K562 (cell line): ENCODE measurements around the gene COASY. TPM values are rescaled to one million over a fixed set of nuclear protein-coding genes. Genes with fewer than 3 reads are reported as not detected.

Experiments used
- ARID2 ChIP-seq: fragments of 450-650 bp; IDR thresholded peaks from 2 replicates; pipeline ENCODE4 v1.6.1; 2017; ENCODE audit warnings: antibody characterized with exemption, mild to moderate bottlenecking
- ARID3A ChIP-seq: IDR thresholded peaks from 2 replicates; pipeline ENCODE4 v1.6.1; 2012; ENCODE audit warnings: low read depth, low read length, improper control_type of control experiment, borderline replicate concordance
- ATF3 ChIP-seq, 2 experiments: fragments of 450-650 bp in 1 of 2; sonication (generic) in 1 of 2; formaldehyde crosslinking in 1 of 2; IDR thresholded peaks in 1 of 2; conservative IDR thresholded peaks in 1 of 2; 2 replicates each; pipeline versions ENCODE4 v1.6.1 to v1.8.1; 2016 to 2023; ENCODE audit warnings: mild to moderate bottlenecking in 2 of 2, moderate library complexity in 2 of 2, inconsistent platforms in 1 of 2, missing genetic modification reagents in 1 of 2
- C11orf30 ChIP-seq: fragments of 450-650 bp; IDR thresholded peaks from 2 replicates; pipeline ENCODE4 v1.6.1; 2016; ENCODE audit warnings: low read depth, mild to moderate bottlenecking
- CHD7 ChIP-seq: fragments of 200-600 bp; sonication (generic); IDR thresholded peaks from one replicate; pipeline ENCODE4 v1.6.1; 2012; ENCODE audit warnings: mild to moderate bottlenecking, low read depth, low read length, inconsistent platforms
- E2F1 ChIP-seq: sonication (generic); formaldehyde crosslinking; IDR thresholded peaks from 2 replicates; pipeline ENCODE4 v1.8.1; 2023; ENCODE audit warnings: mild to moderate bottlenecking, missing genetic modification reagents, moderate library complexity
- HDAC2 ChIP-seq: fragments of 450-650 bp; IDR thresholded peaks from 2 replicates; pipeline ENCODE4 v1.6.1; 2016; ENCODE audit warnings: mild to moderate bottlenecking
- HSF4 ChIP-seq: fragments of 250-450 bp; sonication (Bioruptor Pico); IDR thresholded peaks from 2 replicates; pipeline ENCODE4 v2.1.2; 2022; ENCODE audit warnings: mild to moderate bottlenecking, moderate library complexity, borderline replicate concordance
- NFE2 ChIP-seq: IDR thresholded peaks from 2 replicates; pipeline ENCODE4 v1.6.1; 2014; ENCODE audit warnings: antibody characterized with exemption, low read depth
- ZNF212 ChIP-seq: fragments of 450-650 bp; formaldehyde crosslinking; IDR thresholded peaks from 2 replicates; pipeline ENCODE4 v1.4.0; 2020; ENCODE audit warnings: mild to moderate bottlenecking
- ZNF239 ChIP-seq: fragments of 250-450 bp; sonication (Bioruptor Pico); IDR thresholded peaks from 2 replicates; pipeline ENCODE4 v1.4.0; 2020; ENCODE audit warnings: mild to moderate bottlenecking
- polyA plus RNA-seq, 8 experiments: library from polyadenylated mRNA; depleted of rRNA in 4 of 8; stranded (reverse) in 5 of 8; unstranded in 3 of 8; fragments of >200 nt; fragmentation: Nextera tagmentation in 2 of 8; fragmentation: Illumina TruSeq in 1 of 8; extraction: Ambion mirVana in 2 of 8; extraction: Trizol in 1 of 8; gene quantifications; 2 replicates each; pipeline versions ENCODE4 v1.2.1 to v1.2.3, GENCODE V29; 2011 to 2014; ENCODE audit warnings: inconsistent platforms in 1 of 8, missing spikeins in 1 of 8
- total RNA-seq, 7 experiments: library from RNA; depleted of rRNA in 6 of 7; stranded (reverse); fragments of >200 nt in 6 of 7; fragmentation: Illumina TruSeq in 2 of 7; extraction: Trizol in 2 of 7; gene quantifications; 2 replicates each; pipeline versions ENCODE4 v1.2.1 to v1.2.3, GENCODE V29; 2011 to 2021; ENCODE audit warnings: low replicate concordance in 1 of 7

Gene COASY
- total and polyA plus RNA-seq, 9 of the 15 experiments (the other 6 are each of a cell fraction or from before 2014, with no cell fraction given) = 25.4 to 175 (median 62.3) TPM

GRCh38 chr17:42577532-42578281, 15.8 kb downstream of the COASY start, which contains the start of gene PSMC3IP (continued):
- TF ChIP-seq CHD7 = no peak
- TF ChIP-seq ATF3 (IDR thresholded peaks at IDR 0.05) = no peak
- TF ChIP-seq ATF3 (CRISPR knock-in tag; conservative IDR thresholded peaks at IDR 0.05) = no peak
- TF ChIP-seq ZNF212 = no peak
- no peak for TF ChIP-seq ARID2
- no peak for TF ChIP-seq ARID3A
- TF ChIP-seq HDAC2 = peak; percentile 75; the same call in 1 of the 2 replicates
- no peak for TF ChIP-seq NFE2
- TF ChIP-seq HSF4 (CRISPR knock-in tag) = no peak
- no peak for TF ChIP-seq ZNF239 (CRISPR knock-in tag)
- TF ChIP-seq C11orf30 = peak; percentile 84
- peak; percentile 90 for TF ChIP-seq E2F1
